Neural cell (in vitro differentiated cells): Measurements from ENCODE around the gene USB1. TPM values are rescaled to one million over a fixed set of nuclear protein-coding genes. Genes with fewer than 3 reads are reported as not detected.
A peak's percentile ranks its signal among the peaks of the same experiment; 100 is the strongest.

Source experiments
- H2AFZ ChIP-seq: fragments of 200-600, 300-800 bp; sonication (generic), shearing (Covaris generic); 2 replicates; pipeline ENCODE4 v1.6.0; 2014; ENCODE audit warnings: low read depth, mild to moderate bottlenecking, antibody characterized with exemption, low read length, moderate library complexity
- H3F3A ChIP-seq: fragments of 200-600 bp; shearing (Covaris generic); 2 replicates; pipeline ENCODE4 v1.6.1; 2016; ENCODE audit warnings: mild to moderate bottlenecking, moderate library complexity, mixed read lengths, antibody characterized with exemption, low read length; ENCODE audit not compliant: insufficient read depth, poor library complexity, severe bottlenecking
- H3K27ac ChIP-seq: fragments of 200-600, 300-800 bp; sonication (generic), shearing (Covaris generic); 2 replicates; pipeline ENCODE4 v1.5.1; 2014; ENCODE audit warnings: mild to moderate bottlenecking, low read length, moderate library complexity
- H3K27me3 ChIP-seq: fragments of 300-800, 200-600 bp; sonication (generic), shearing (Covaris generic); 2 replicates; pipeline ENCODE4 v1.6.0; 2014; ENCODE audit warnings: mild to moderate bottlenecking, low read depth, low read length, moderate library complexity; ENCODE audit not compliant: insufficient read depth
- H3K36me3 ChIP-seq: fragments of 300-800, 200-600 bp; sonication (generic), shearing (Covaris generic); 2 replicates; pipeline ENCODE4 v1.5.1; 2014; ENCODE audit warnings: mild to moderate bottlenecking, antibody characterized with exemption, low read length, moderate library complexity; ENCODE audit not compliant: insufficient read depth
- H3K4me2 ChIP-seq: fragments of 300-800, 200-600 bp; sonication (generic), shearing (Covaris generic); 2 replicates; pipeline ENCODE4 v1.6.0; 2014; ENCODE audit warnings: mild to moderate bottlenecking, low read length
- H3K4me3 ChIP-seq: fragments of 300-800, 200-600 bp; sonication (generic), shearing (Covaris generic); 2 replicates; pipeline ENCODE4 v1.5.1; 2014; ENCODE audit warnings: mild to moderate bottlenecking, low read length, moderate library complexity
- H3K79me2 ChIP-seq: fragments of 200-600 bp; shearing (Covaris generic); replicated peaks from 2 replicates; pipeline ENCODE4 v1.6.0; 2014; ENCODE audit warnings: mild to moderate bottlenecking, low read length, moderate library complexity; ENCODE audit not compliant: insufficient read depth
- H3K9ac ChIP-seq: fragments of 300-800, 200-600 bp; sonication (generic), shearing (Covaris generic); 2 replicates; pipeline ENCODE4 v1.6.1; 2016; ENCODE audit warnings: mild to moderate bottlenecking, low read length, mixed read lengths
- H3K9me2 ChIP-seq: fragments of 200-600 bp; shearing (Covaris generic); 2 replicates; pipeline ENCODE4 v1.6.1; 2016; ENCODE audit warnings: mild to moderate bottlenecking, low read length, mixed read lengths; ENCODE audit not compliant: insufficient read depth
- H3K9me3 ChIP-seq: fragments of 200-600, 300-800 bp; sonication (generic), shearing (Covaris generic); 2 replicates; pipeline ENCODE4 v1.6.1; 2016; ENCODE audit warnings: mild to moderate bottlenecking, mixed run types, low read length, moderate library complexity, mixed read lengths
- H4K20me1 ChIP-seq: fragments of 200-600 bp; shearing (Covaris generic); 2 replicates; pipeline ENCODE4 v1.6.1; 2016; ENCODE audit warnings: mild to moderate bottlenecking, mixed run types; ENCODE audit not compliant: insufficient read depth
- EP300 ChIP-seq: fragments of 450-650 bp; conservative IDR thresholded peaks from 2 replicates; pipeline ENCODE4 v1.6.1; 2014; ENCODE audit warnings: antibody characterized with exemption, mild to moderate bottlenecking, moderate library complexity; ENCODE audit not compliant: poor library complexity, severe bottlenecking
- MXI1 ChIP-seq: fragments of 450-650 bp; conservative IDR thresholded peaks from 2 replicates; pipeline ENCODE4 v1.6.1; 2014; ENCODE audit warnings: antibody characterized with exemption, mild to moderate bottlenecking; ENCODE audit not compliant: poor library complexity, severe bottlenecking
- POLR2AphosphoS5 ChIP-seq: IDR thresholded peaks from 2 replicates; pipeline ENCODE4 v1.6.1; 2012
- RAD21 ChIP-seq: fragments of 450-650 bp; conservative IDR thresholded peaks from 2 replicates; pipeline ENCODE4 v1.6.1; 2014; ENCODE audit warnings: antibody characterized with exemption, mild to moderate bottlenecking, moderate library complexity
- SMC3 ChIP-seq: fragments of 450-650 bp; conservative IDR thresholded peaks from 2 replicates; pipeline ENCODE4 v1.6.1; 2014; ENCODE audit warnings: antibody characterized with exemption, mild to moderate bottlenecking, moderate library complexity; ENCODE audit not compliant: poor library complexity
- TAF1 ChIP-seq: IDR thresholded peaks from 2 replicates; pipeline ENCODE4 v1.6.1; 2012; ENCODE audit warnings: low read depth
- polyA plus RNA-seq: library from polyadenylated mRNA; depleted of rRNA; stranded (reverse); fragments of >200 nt; gene quantifications from 2 replicates; pipeline ENCODE4 v1.2.3, GENCODE V29; 2014
- TF ChIP-seq, protein P1 (sequence below): IDR thresholded peaks from 2 replicates; pipeline ENCODE4 v1.6.1; 2012; ENCODE audit warnings: borderline replicate concordance
- TF ChIP-seq, protein P2 (sequence below): fragments of 450-650 bp; IDR thresholded peaks from 2 replicates; pipeline ENCODE4 v1.5.1; 2014; ENCODE audit warnings: antibody characterized with exemption, mild to moderate bottlenecking, moderate library complexity; ENCODE audit not compliant: poor library complexity, severe bottlenecking

Gene USB1
- polyA plus RNA-seq, 1 donor from 2014 or later, result 25.7 TPM

DNA sequence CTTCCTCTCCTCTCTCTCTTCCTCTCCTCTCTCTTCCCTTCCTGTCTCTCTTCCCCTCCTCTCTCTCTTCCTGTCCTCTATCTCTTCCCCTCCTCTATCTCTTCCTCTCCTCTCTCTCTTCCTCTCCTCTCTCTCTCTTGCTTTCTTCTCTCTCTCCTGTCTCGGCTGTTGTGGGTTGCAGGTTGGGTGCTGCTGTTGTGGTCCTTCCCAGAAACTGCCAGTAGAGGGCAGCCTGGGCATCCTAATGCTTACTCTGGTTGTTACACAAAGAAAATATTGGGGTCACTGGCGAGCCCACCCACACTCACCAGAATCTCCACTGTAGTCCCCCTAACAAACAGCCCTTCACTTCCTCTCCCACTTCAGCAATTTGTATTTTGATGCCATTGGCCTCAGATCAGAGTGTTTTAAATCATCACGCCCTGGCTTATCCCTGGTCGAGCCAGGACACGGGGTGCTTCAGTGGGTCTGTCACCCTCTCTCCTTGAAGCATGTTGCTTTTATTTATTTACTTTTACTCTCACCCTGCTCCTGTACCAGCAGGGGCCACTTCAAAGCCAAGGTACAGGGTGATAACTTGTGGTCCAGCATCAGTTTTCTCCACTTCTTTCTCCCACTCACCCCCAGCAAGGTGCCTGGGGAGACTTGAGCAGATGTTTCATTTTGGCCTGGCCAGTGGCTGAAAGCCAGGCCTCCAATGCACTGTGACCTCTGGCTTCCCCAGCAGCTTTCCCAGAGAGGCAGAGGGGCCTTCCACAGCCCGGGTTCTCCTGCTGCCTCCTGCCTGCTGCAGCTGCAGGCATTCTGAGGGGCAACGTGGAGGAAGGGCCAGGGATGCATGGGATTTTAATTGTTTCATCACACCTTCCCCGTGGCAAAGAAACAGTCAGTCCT, 19.7 kb downstream of the USB1 start:
- H3K36me3 ChIP-seq, result no peaks in the 10 kb centered on the region
- TF ChIP-seq RAD21 (peak; percentile 93), SMC3 (peak; percentile 93)
- TF ChIP-seq, protein P1, sequence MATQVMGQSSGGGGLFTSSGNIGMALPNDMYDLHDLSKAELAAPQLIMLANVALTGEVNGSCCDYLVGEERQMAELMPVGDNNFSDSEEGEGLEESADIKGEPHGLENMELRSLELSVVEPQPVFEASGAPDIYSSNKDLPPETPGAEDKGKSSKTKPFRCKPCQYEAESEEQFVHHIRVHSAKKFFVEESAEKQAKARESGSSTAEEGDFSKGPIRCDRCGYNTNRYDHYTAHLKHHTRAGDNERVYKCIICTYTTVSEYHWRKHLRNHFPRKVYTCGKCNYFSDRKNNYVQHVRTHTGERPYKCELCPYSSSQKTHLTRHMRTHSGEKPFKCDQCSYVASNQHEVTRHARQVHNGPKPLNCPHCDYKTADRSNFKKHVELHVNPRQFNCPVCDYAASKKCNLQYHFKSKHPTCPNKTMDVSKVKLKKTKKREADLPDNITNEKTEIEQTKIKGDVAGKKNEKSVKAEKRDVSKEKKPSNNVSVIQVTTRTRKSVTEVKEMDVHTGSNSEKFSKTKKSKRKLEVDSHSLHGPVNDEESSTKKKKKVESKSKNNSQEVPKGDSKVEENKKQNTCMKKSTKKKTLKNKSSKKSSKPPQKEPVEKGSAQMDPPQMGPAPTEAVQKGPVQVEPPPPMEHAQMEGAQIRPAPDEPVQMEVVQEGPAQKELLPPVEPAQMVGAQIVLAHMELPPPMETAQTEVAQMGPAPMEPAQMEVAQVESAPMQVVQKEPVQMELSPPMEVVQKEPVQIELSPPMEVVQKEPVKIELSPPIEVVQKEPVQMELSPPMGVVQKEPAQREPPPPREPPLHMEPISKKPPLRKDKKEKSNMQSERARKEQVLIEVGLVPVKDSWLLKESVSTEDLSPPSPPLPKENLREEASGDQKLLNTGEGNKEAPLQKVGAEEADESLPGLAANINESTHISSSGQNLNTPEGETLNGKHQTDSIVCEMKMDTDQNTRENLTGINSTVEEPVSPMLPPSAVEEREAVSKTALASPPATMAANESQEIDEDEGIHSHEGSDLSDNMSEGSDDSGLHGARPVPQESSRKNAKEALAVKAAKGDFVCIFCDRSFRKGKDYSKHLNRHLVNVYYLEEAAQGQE, result no peak
- TF ChIP-seq, protein P2, sequence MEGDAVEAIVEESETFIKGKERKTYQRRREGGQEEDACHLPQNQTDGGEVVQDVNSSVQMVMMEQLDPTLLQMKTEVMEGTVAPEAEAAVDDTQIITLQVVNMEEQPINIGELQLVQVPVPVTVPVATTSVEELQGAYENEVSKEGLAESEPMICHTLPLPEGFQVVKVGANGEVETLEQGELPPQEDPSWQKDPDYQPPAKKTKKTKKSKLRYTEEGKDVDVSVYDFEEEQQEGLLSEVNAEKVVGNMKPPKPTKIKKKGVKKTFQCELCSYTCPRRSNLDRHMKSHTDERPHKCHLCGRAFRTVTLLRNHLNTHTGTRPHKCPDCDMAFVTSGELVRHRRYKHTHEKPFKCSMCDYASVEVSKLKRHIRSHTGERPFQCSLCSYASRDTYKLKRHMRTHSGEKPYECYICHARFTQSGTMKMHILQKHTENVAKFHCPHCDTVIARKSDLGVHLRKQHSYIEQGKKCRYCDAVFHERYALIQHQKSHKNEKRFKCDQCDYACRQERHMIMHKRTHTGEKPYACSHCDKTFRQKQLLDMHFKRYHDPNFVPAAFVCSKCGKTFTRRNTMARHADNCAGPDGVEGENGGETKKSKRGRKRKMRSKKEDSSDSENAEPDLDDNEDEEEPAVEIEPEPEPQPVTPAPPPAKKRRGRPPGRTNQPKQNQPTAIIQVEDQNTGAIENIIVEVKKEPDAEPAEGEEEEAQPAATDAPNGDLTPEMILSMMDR, result peak; percentile 97
- H3K27ac ChIP-seq, result no peak overlapping the region
- no peak overlapping the region for H2AFZ ChIP-seq
- H3K4me3 ChIP-seq, result no peak overlapping the region
- no peak overlapping the region for H3K4me2 ChIP-seq
- H3K9me3 ChIP-seq, result no peaks in the 10 kb centered on the region
- H3K79me2 ChIP-seq, result peaks cover 3% of the 10 kb centered on the region
- no peaks in the 10 kb centered on the region for H4K20me1 ChIP-seq
- no peaks in the 10 kb centered on the region for H3K9me2 ChIP-seq
- H3K9ac ChIP-seq, result peak overlapping the region; percentile 32
- no peaks in the 10 kb centered on the region for H3K27me3 ChIP-seq
- H3F3A ChIP-seq, result no peaks in the 10 kb centered on the region

DNA sequence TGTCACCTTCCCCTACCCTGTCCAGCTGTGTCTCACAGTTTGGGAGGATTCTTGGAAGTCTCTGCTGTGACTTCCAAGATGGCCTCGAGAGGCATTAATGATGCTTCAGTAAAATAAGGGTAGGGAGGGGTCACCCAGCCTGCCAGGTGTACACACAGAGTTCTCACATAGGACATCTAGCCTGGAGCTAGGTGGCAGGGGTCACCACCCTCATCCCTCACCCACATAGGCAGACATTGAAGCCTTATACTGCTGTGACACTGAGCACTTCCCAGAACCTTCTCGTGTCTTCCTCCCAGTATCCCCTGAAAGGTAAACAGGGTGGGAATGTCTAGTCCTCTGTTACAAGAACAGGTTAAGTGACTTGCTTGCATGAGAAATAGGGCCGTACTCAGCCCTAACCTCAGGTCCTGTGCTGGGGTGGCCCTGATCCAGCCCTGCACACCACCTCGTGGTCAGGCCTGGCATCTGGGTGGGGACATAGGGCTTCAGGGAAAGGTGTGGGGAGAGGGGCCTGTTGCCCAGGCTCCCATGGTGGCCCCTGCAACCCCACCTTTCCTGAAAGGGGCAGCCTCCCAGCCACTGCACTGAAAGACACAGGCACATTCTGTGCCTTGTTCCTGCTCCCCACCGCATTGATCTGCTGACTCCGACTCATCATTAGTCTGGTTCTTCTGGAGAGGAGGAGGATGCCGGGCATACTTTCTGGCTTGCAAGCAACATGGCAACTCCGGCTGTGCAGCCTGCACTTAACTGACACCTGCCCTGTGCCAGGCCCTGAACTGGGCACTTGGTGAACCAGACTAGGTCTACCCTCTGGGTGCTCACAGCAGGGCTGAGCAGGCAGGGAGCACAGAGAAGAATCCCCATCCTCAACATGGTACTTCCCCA, 20.7 kb downstream of the USB1 start:
- no peak overlapping the region for H2AFZ ChIP-seq
- H3K79me2 ChIP-seq, result peaks cover 3% of the 10 kb centered on the region
- H3K9ac ChIP-seq, result no peak overlapping the region
- H3F3A ChIP-seq, result no peaks in the 10 kb centered on the region
- no peaks in the 10 kb centered on the region for H3K36me3 ChIP-seq
- no peaks in the 10 kb centered on the region for H3K9me3 ChIP-seq
- TF ChIP-seq, protein P1, result no peak
- no peak for TF ChIP-seq POLR2AphosphoS5
- no peak for TF ChIP-seq MXI1
- no peak for TF ChIP-seq RAD21
- no peak for TF ChIP-seq TAF1
- TF ChIP-seq, protein P2, result no peak
- no peak for TF ChIP-seq EP300
- H3K9me2 ChIP-seq, result no peaks in the 10 kb centered on the region
- peaks cover 2% of the 10 kb centered on the region for H4K20me1 ChIP-seq
- no peaks in the 10 kb centered on the region for H3K27me3 ChIP-seq
- H3K4me2 ChIP-seq, result no peak overlapping the region
- H3K27ac ChIP-seq, result no peak overlapping the region
- H3K4me3 ChIP-seq, result no peak overlapping the region
